Activated T-helper 1 cell treated with anti-CD3 and anti-CD28 coated beads, Interleukin-12 subunit alpha, Interleukin-12 subunit beta, Interleukin-2, Interleukin-4 antibody, amounts not matched to agents 30 ng/mL and 10 ng/mL and 1 ng/mL, durations not matched to agents 14 hours and 24 hours and 36 hours (primary cell): ENCODE measurements around the gene ZNF773. TPM values are rescaled to one million over a fixed set of nuclear protein-coding genes. Genes with fewer than 3 reads are reported as not detected.
"Not testable (repeated sequence)": the region's sequence is repeated elsewhere in the genome, so short reads cannot be mapped to it uniquely, and the experiment has no call there.

Experiments used
- DNase-seq: peaks from one replicate; pipeline ENCODE4 v3.0.0; 2021; ENCODE audit warnings: low spot score
- H3K27ac Mint-ChIP-seq: one replicate; pipeline ENCODE4 v1.8.0; 2021; ENCODE audit warnings: mild to moderate bottlenecking, mixed read lengths
- H3K27me3 Mint-ChIP-seq: one replicate; pipeline ENCODE4 v1.8.0; 2022; ENCODE audit warnings: mild to moderate bottlenecking, moderate library complexity, mixed read lengths; ENCODE audit not compliant: insufficient read depth
- H3K36me3 Mint-ChIP-seq: one replicate; pipeline ENCODE4 v1.8.0; 2021; ENCODE audit warnings: low read depth, mixed read lengths
- H3K4me1 Mint-ChIP-seq: one replicate; pipeline ENCODE4 v1.8.0; 2021; ENCODE audit warnings: low read depth, mixed read lengths
- H3K4me3 Mint-ChIP-seq: one replicate; pipeline ENCODE4 v1.8.0; 2021; ENCODE audit warnings: mild to moderate bottlenecking, moderate library complexity, mixed read lengths
- H3K9me3 Mint-ChIP-seq: one replicate; pipeline ENCODE4 v1.8.0; 2021; ENCODE audit warnings: mixed read lengths
- intact Hi-C: fragments of 100-400 bp; cut with micrococcal nuclease; formaldehyde crosslinking; loops from one replicate; pipeline ENCODE4 v1.15.1; 2024
- total RNA-seq: library from RNA; stranded (reverse); gene quantifications from 2 replicates; pipeline ENCODE4 v1.2.3, GENCODE V29; 2022

ZNF773 gene
- total RNA-seq, 1 donor from 2014 or later = 5.0 TPM

- H3K4me3 Mint-ChIP-seq = no peak overlapping the region
- H3K27ac Mint-ChIP-seq = no peak overlapping the region
- peaks cover 57% of the 10 kb centered on the region for H3K36me3 Mint-ChIP-seq
- peaks cover 67% of the 10 kb centered on the region for H3K9me3 Mint-ChIP-seq
- intact Hi-C loops = no loop called here
- H3K4me1 Mint-ChIP-seq = no peaks in the 10 kb centered on the region
- DNase-seq = no peak
- no peaks in the 10 kb centered on the region for H3K27me3 Mint-ChIP-seq
These were observed 11.7 kb downstream of the ZNF773 start for GRCh38 chr19:57511484-57511883.

GRCh38 chr19:57512845-57513244, 13.1 kb downstream of the ZNF773 start:
- peaks cover 46% of the 10 kb centered on the region for H3K36me3 Mint-ChIP-seq
- no peak for DNase-seq
- H3K27me3 Mint-ChIP-seq = no peaks in the 10 kb centered on the region
- intact Hi-C loops = no loop called here
- no peak overlapping the region for H3K27ac Mint-ChIP-seq
- peaks cover 66% of the 10 kb centered on the region for H3K9me3 Mint-ChIP-seq
- no peaks in the 10 kb centered on the region for H3K4me1 Mint-ChIP-seq
- no peak overlapping the region for H3K4me3 Mint-ChIP-seq

DNA sequence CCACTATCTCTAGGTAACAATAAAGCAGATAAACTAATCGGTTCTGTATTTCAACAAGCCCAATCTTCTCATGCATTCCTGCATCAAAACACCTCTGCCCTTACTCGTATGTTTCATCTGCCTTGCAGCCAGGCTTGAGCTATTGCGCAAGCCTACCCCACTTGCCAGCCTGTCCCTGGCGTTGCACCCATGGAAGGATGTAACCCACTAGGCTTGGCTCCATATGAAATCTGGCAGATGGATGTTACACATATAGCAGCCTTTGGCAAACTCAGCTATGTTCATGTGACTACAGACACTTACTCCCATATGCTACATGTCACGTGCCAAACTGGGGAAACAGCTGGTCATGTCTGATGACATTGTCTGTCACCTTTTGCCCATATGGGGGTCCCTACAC, 15.5 kb downstream of the ZNF773 start:
- intact Hi-C loops = no loop called here
- H3K4me3 Mint-ChIP-seq = no peak overlapping the region

DNA sequence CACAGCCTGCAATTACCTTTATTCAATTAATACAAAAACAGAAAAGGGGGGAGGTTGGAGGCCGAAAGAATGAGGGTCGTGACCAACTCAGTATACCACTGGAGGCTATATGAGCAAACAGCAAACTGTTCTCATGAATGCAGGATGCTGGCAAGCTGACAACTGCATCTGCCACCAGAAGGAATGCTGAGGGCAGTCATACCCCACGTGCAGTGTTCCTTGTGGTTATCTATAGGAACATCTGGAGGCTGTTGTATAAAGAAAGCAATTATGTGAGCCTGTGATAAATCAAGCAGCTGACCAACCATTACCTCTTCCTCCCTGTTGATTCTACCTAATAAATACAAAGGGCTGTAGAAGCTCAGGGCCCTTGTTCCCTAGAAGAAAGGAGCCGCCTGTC, 18.3 kb downstream of the ZNF773 start:
- H3K4me3 Mint-ChIP-seq, DNase-seq, H3K27me3 Mint-ChIP-seq, H3K27ac Mint-ChIP-seq, H3K4me1 Mint-ChIP-seq, intact Hi-C loops: not testable (repeated sequence)
- Mint-ChIP-seq H3K36me3 (peaks cover 25% of the 10 kb centered on the region), H3K9me3 (peaks cover 58% of the 10 kb centered on the region)

More for the DNA sequence above, 15.5 kb downstream of the ZNF773 start:
- H3K9me3 Mint-ChIP-seq = peaks cover 60% of the 10 kb centered on the region
- H3K4me1 Mint-ChIP-seq = no peaks in the 10 kb centered on the region
- H3K36me3 Mint-ChIP-seq = peaks cover 35% of the 10 kb centered on the region
- no peaks in the 10 kb centered on the region for H3K27me3 Mint-ChIP-seq
- no peak overlapping the region for H3K27ac Mint-ChIP-seq
- no peak for DNase-seq

- Mint-ChIP-seq H3K9me3 (peaks cover 73% of the 10 kb centered on the region), H3K4me3 (peak within 1 kb of the TSS; percentile 93), H3K27me3 (peaks cover 2% of the 10 kb centered on the region), H3K27ac (peak within 1 kb of the TSS; percentile 76), H3K4me1 (peaks cover 20% of the 10 kb centered on the region), H3K36me3 (peaks cover 22% of the 10 kb centered on the region)
- peak; percentile 85 for DNase-seq
- intact Hi-C loops = loop anchor here (1.0 to 5.0 kb wide), 11 partner anchors 28 to 778 kb away; partner anchors contain the start of genes ERVK3-1, ZNF17, ZNF304 and ZNF416
These were observed 27.6 kb downstream of the ZNF773 start, which contains the start of gene ZNF549 for GRCh38 chr19:57527136-57527881. Gene ZNF549 (plus strand): TSS chr19:57527356. CDS start chr19:57527574, 218 bp downstream.

DNA sequence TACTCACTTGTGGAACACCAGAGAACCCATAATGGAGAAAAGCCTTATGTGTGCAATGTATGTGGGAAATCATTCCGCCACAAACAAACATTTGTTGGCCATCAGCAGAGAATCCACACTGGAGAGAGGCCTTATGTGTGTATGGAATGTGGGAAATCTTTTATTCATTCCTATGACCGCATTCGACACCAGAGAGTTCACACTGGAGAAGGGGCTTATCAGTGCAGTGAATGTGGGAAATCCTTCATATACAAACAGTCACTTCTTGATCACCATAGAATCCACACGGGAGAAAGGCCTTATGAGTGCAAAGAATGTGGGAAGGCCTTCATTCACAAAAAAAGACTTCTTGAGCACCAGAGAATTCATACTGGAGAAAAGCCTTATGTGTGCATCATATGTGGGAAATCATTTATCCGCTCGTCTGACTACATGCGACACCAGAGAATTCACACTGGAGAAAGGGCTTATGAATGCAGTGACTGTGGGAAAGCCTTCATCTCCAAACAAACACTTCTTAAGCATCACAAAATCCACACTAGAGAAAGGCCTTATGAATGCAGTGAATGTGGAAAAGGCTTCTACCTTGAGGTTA, 38.3 kb downstream of the ZNF773 start:
- Mint-ChIP-seq H3K9me3 (peaks cover 94% of the 10 kb centered on the region), H3K36me3 (peaks cover 83% of the 10 kb centered on the region), H3K4me3 (no peak overlapping the region), H3K27ac (no peak overlapping the region), H3K27me3 (no peaks in the 10 kb centered on the region), H3K4me1 (no peaks in the 10 kb centered on the region)
- intact Hi-C loops = no loop called here
- DNase-seq = no peak

DNA sequence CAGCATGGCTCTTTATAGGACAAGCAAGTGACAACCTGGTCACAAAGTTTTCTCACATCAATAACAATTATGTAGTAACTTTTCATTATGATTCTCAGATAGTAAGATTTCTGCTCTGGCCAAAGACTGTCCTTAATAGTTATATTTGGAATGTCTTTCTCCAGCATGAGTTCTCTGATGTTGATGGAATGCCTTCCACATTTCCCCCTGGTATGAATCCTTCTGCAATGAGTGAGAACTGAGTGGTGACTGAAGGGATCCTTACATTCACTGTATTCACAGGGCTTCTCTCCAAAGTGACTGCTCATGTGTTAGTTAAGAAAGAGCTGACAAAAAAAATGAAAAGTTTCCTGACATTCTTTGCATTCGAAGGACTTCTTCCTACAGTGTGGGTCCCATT, 46.8 kb downstream of the ZNF773 start:
- intact Hi-C loops = no loop called here
- Mint-ChIP-seq H3K4me3 (no peak overlapping the region), H3K4me1 (no peaks in the 10 kb centered on the region), H3K36me3 (peaks cover 84% of the 10 kb centered on the region), H3K9me3 (peaks cover 75% of the 10 kb centered on the region), H3K27me3 (no peaks in the 10 kb centered on the region), H3K27ac (no peak overlapping the region)
- DNase-seq = no peak

DNA sequence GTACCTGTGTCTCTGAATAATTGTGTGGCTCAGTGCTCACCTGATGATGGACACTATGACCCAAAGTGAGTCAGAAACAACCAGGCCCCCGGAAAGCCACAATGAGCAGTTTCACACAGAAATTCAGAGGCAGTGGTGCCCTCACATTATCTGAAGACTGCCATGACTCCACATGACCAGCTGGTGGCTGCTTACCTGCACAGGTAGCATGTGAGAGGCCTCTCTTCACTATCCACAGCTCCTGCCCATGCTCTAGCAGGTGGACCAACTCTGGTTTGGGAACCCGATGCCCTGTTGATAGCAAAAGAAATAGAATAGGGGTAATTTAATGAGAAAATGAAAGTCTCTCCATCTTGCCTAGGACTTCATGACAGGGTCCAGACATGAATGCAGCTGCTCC, 52.7 kb downstream of the ZNF773 start:
- Mint-ChIP-seq H3K36me3 (peaks cover 90% of the 10 kb centered on the region), H3K27ac (no peak overlapping the region)

GRCh38 chr19:57557659-57558058, 57.9 kb downstream of the ZNF773 start:
- Mint-ChIP-seq H3K4me3 (peak overlapping the region; percentile 98), H3K36me3 (peaks cover 45% of the 10 kb centered on the region), H3K4me1 (peaks cover 28% of the 10 kb centered on the region), H3K9me3 (peaks cover 60% of the 10 kb centered on the region), H3K27me3 (no peaks in the 10 kb centered on the region), H3K27ac (no peak overlapping the region)
- intact Hi-C loops = loop anchor here (2.0 kb wide), 1 partner anchor 59 kb away; the partner anchor contains the start of gene ZNF773
- no peak for DNase-seq

More for the DNA sequence above, 52.7 kb downstream of the ZNF773 start:
- Mint-ChIP-seq H3K27me3 (no peaks in the 10 kb centered on the region), H3K4me3 (no peak overlapping the region), H3K9me3 (peaks cover 80% of the 10 kb centered on the region), H3K4me1 (peaks cover under 1% of the 10 kb centered on the region)
- intact Hi-C loops = no loop called here
- DNase-seq = no peak

Other genes starting within 250 kb of the ZNF773 start
- gene ZNF460, start 219.5 kb upstream of the ZNF773 start, total RNA-seq = 41.4 and 47.7 TPM in 2 replicates
- 5.1 and 5.4 TPM in 2 replicates for gene ZNF543, start 179.5 kb upstream of the ZNF773 start, total RNA-seq
- 6.1 and 6.6 TPM in 2 replicates for gene ZNF304, start 148.7 kb upstream of the ZNF773 start, total RNA-seq
- 3.8 and 4.7 TPM in 2 replicates for gene TRAPPC2B, start 136.4 kb upstream of the ZNF773 start, total RNA-seq
- 0.69 and 0.93 TPM in 2 replicates for gene ZNF547, start 136.4 kb upstream of the ZNF773 start, total RNA-seq
- gene ZNF548, start 110.1 kb upstream of the ZNF773 start, total RNA-seq = 11.3 and 12.1 TPM in 2 replicates
- gene ZNF17, start 88.8 kb upstream of the ZNF773 start, total RNA-seq = 7.9 and 11.0 TPM in 2 replicates
- gene ZNF749, start 64.6 kb upstream of the ZNF773 start, total RNA-seq = 21.5 and 22.0 TPM in 2 replicates
- gene VN1R1, start 42.8 kb upstream of the ZNF773 start, total RNA-seq = not detected in 2 replicates
- 1.5 and 2.4 TPM in 2 replicates for gene ZNF772, start 22.4 kb upstream of the ZNF773 start, total RNA-seq
- gene ZNF419, start 12.2 kb upstream of the ZNF773 start, total RNA-seq = 3.7 and 5.1 TPM in 2 replicates
- 3.6 and 4.2 TPM in 2 replicates for gene ZNF549, start 27.4 kb downstream of the ZNF773 start, total RNA-seq
- 7.2 and 7.5 TPM in 2 replicates for gene ZNF550, start 59.9 kb downstream of the ZNF773 start, total RNA-seq
- 3.2 and 3.7 TPM in 2 replicates for gene ZNF416, start 79.0 kb downstream of the ZNF773 start, total RNA-seq
- 3.9 and 4.0 TPM in 2 replicates for gene ZIK1, start 84.2 kb downstream of the ZNF773 start, total RNA-seq
- gene ZNF530, start 99.9 kb downstream of the ZNF773 start, total RNA-seq = 5.4 and 7.3 TPM in 2 replicates
- 8.4 and 9.4 TPM in 2 replicates for gene ZNF134, start 114.3 kb downstream of the ZNF773 start, total RNA-seq
- 8.3 and 8.4 TPM in 2 replicates for gene ZNF211, start 133.2 kb downstream of the ZNF773 start, total RNA-seq
- not detected in 2 replicates for gene ZSCAN4, start 169.0 kb downstream of the ZNF773 start, total RNA-seq
- 9.6 and 11.1 TPM in 2 replicates for gene ZNF551, start 182.0 kb downstream of the ZNF773 start, total RNA-seq
- 4.6 and 4.7 TPM in 2 replicates for gene ZNF154, start 209.3 kb downstream of the ZNF773 start, total RNA-seq
- gene ZNF671, start 227.7 kb downstream of the ZNF773 start, total RNA-seq = 4.9 and 5.5 TPM in 2 replicates
- 6.8 and 6.9 TPM in 2 replicates for gene ZNF776, start 246.9 kb downstream of the ZNF773 start, total RNA-seq